ENCODE data around the gene CEP76. TPM values are rescaled to one million over a fixed set of nuclear protein-coding genes. Genes with fewer than 3 reads are reported as not detected.

CEP76 gene
- polyA plus RNA-seq (2013): 8.5 and 9.3 TPM in 2 replicates

- Histone ChIP-seq H3K4me3 (ENCODE audit: low read depth, low read length) (peak within 1 kb of the TSS; percentile 93), H3K79me2 (ENCODE audit: control insufficient read depth, insufficient read depth, low read length, poor library complexity) (peaks cover 13% of the 10 kb centered on the region), H3K4ac (ENCODE audit: low read depth, low read length) (peak within 1 kb of the TSS; percentile 99), H3K27me3 (ENCODE audit: insufficient read depth, low read length) (no peaks in the 10 kb centered on the region), H3K18ac (ENCODE audit: low read length) (peak within 1 kb of the TSS; percentile 99), H4K12ac (ENCODE audit: low read depth, low read length) (peak within 1 kb of the TSS; percentile 100), H3K79me1 (ENCODE audit: low read length) (peaks cover 10% of the 10 kb centered on the region), H3K23ac (ENCODE audit: low read length) (no peak within 1 kb of the TSS), H3K27ac (ENCODE audit: low read depth, low read length) (peak within 1 kb of the TSS; percentile 82), H2BK12ac (ENCODE audit: low read length) (peak within 1 kb of the TSS; percentile 85), H3K9me3 (ENCODE audit: insufficient read depth, low read depth, low read length) (no peaks in the 10 kb centered on the region), H2BK5ac (ENCODE audit: low read depth, low read length, poor library complexity) (peak within 1 kb of the TSS; percentile 100), H2AK5ac (ENCODE audit: low read length) (peak within 1 kb of the TSS; percentile 95), H4K91ac (ENCODE audit: low read depth, low read length) (peak within 1 kb of the TSS; percentile 100), H2AFZ (ENCODE audit: insufficient read depth, low read length, poor library complexity) (peak within 1 kb of the TSS; percentile 64), H2BK120ac (ENCODE audit: insufficient read depth, low read length, poor library complexity) (peak within 1 kb of the TSS; percentile 100), H3K36me3 (ENCODE audit: control insufficient read depth in 1 of 2, insufficient read depth in 2 of 2, low read length in 2 of 2) (peaks cover under 1 to 4% of the 10 kb centered on the region in 2 experiments), H4K8ac (ENCODE audit: low read depth, low read length) (peak within 1 kb of the TSS; percentile 100), H3K9ac (ENCODE audit: low read length) (peak within 1 kb of the TSS; percentile 96), H3K14ac (ENCODE audit: low read length) (peak within 1 kb of the TSS; percentile 99), H3K4me1 (ENCODE audit: control insufficient read depth in 1 of 2, insufficient read depth in 2 of 2, low read length in 2 of 2) (peaks cover 5 to 7% of the 10 kb centered on the region in 2 experiments), H3K4me2 (ENCODE audit: low read length) (peak within 1 kb of the TSS; percentile 84)
- no CpG with 5 or more reads among the region's 89 CpGs for WGBS (ENCODE audit: extremely low coverage, insufficient coverage, insufficient read length)
- peak; percentile 75 to 84 for DNase-seq
These were observed at the start of gene CEP76, which contains the start of gene PSMG2 for GRCh38 chr18:12702221-12703095. Gene CEP76 (minus strand): TSS chr18:12702723. CDS start chr18:12702548, 175 bp downstream. Gene PSMG2 (plus strand): TSS chr18:12703042. CDS start chr18:12703108, 66 bp downstream.

GRCh38 chr18:12751891-12752290 lies 49.4 kb upstream of the CEP76 start:
- peaks cover 4% of the 10 kb centered on the region for H3K9me3 ChIP-seq (ENCODE audit: insufficient read depth, low read depth, low read length)
- no peaks in the 10 kb centered on the region for H3K79me1 ChIP-seq (ENCODE audit: low read length)
- no peak overlapping the region for H2BK120ac ChIP-seq (ENCODE audit: insufficient read depth, low read length, poor library complexity)
- H4K8ac ChIP-seq (ENCODE audit: low read depth, low read length): no peak overlapping the region
- H3K4me2 ChIP-seq (ENCODE audit: low read length): no peak overlapping the region
- no peak overlapping the region for H3K4ac ChIP-seq (ENCODE audit: low read depth, low read length)
- no peak overlapping the region for H3K27ac ChIP-seq (ENCODE audit: low read depth, low read length)
- H3K18ac ChIP-seq (ENCODE audit: low read length): no peak overlapping the region
- no peak overlapping the region for H2AK5ac ChIP-seq (ENCODE audit: low read length)
- DNase-seq: no peak
- H3K36me3 ChIP-seq (ENCODE audit: control insufficient read depth in 1 of 2, insufficient read depth in 2 of 2, low read length in 2 of 2): no peaks in the 10 kb centered on the region
- H4K12ac ChIP-seq (ENCODE audit: low read depth, low read length): no peak overlapping the region
- no peak overlapping the region for H2AFZ ChIP-seq (ENCODE audit: insufficient read depth, low read length, poor library complexity)
- no peak overlapping the region for H2BK12ac ChIP-seq (ENCODE audit: low read length)
- no peaks in the 10 kb centered on the region for H3K79me2 ChIP-seq (ENCODE audit: control insufficient read depth, insufficient read depth, low read length, poor library complexity)
- H3K4me1 ChIP-seq (ENCODE audit: control insufficient read depth in 1 of 2, insufficient read depth in 2 of 2, low read length in 2 of 2): peaks cover 0 to 2% of the 10 kb centered on the region in 2 experiments
- no peak overlapping the region for H3K23ac ChIP-seq (ENCODE audit: low read length)
- H3K4me3 ChIP-seq (ENCODE audit: low read depth, low read length): no peak overlapping the region
- no CpG with 5 or more reads among the region's 4 CpGs for WGBS (ENCODE audit: extremely low coverage, insufficient coverage, insufficient read length)
- H3K14ac ChIP-seq (ENCODE audit: low read length): no peak overlapping the region
- no peaks in the 10 kb centered on the region for H3K27me3 ChIP-seq (ENCODE audit: insufficient read depth, low read length)
- H4K91ac ChIP-seq (ENCODE audit: low read depth, low read length): no peak overlapping the region
- H2BK5ac ChIP-seq (ENCODE audit: low read depth, low read length, poor library complexity): no peak overlapping the region
- no peak overlapping the region for H3K9ac ChIP-seq (ENCODE audit: low read length)

- H3K18ac ChIP-seq (ENCODE audit: low read length): no peak overlapping the region
- no peak overlapping the region for H4K91ac ChIP-seq (ENCODE audit: low read depth, low read length)
- WGBS (ENCODE audit: extremely low coverage, insufficient coverage, insufficient read length): no CpG with 5 or more reads among the region's 5 CpGs
These were observed 49.0 kb upstream of the CEP76 start for GRCh38 chr18:12751503-12751884.

GRCh38 chr18:12750715-12751502 lies 48.4 kb upstream of the CEP76 start:
- DNase-seq: no peak
- H3K4me1 ChIP-seq (ENCODE audit: control insufficient read depth in 1 of 2, insufficient read depth in 2 of 2, low read length in 2 of 2): peaks cover 0 to 2% of the 10 kb centered on the region in 2 experiments
- no peak overlapping the region for H2BK12ac ChIP-seq (ENCODE audit: low read length)
- no peak overlapping the region for H3K27ac ChIP-seq (ENCODE audit: low read depth, low read length)
- no peak overlapping the region for H3K9ac ChIP-seq (ENCODE audit: low read length)
- H2BK5ac ChIP-seq (ENCODE audit: low read depth, low read length, poor library complexity): no peak overlapping the region
- no peak overlapping the region for H4K12ac ChIP-seq (ENCODE audit: low read depth, low read length)
- H3K27me3 ChIP-seq (ENCODE audit: insufficient read depth, low read length): no peaks in the 10 kb centered on the region
- no peak overlapping the region for H3K4ac ChIP-seq (ENCODE audit: low read depth, low read length)
- H3K23ac ChIP-seq (ENCODE audit: low read length): no peak overlapping the region
- H3K4me3 ChIP-seq (ENCODE audit: low read depth, low read length): no peak overlapping the region
- H3K79me1 ChIP-seq (ENCODE audit: low read length): no peaks in the 10 kb centered on the region
- no peak overlapping the region for H3K4me2 ChIP-seq (ENCODE audit: low read length)
- H3K18ac ChIP-seq (ENCODE audit: low read length): no peak overlapping the region
- H3K36me3 ChIP-seq (ENCODE audit: control insufficient read depth in 1 of 2, insufficient read depth in 2 of 2, low read length in 2 of 2): no peaks in the 10 kb centered on the region
- no peak overlapping the region for H2AFZ ChIP-seq (ENCODE audit: insufficient read depth, low read length, poor library complexity)
- H4K91ac ChIP-seq (ENCODE audit: low read depth, low read length): no peak overlapping the region
- no peak overlapping the region for H3K14ac ChIP-seq (ENCODE audit: low read length)
- no peak overlapping the region for H4K8ac ChIP-seq (ENCODE audit: low read depth, low read length)
- no CpG with 5 or more reads among the region's 18 CpGs for WGBS (ENCODE audit: extremely low coverage, insufficient coverage, insufficient read length)
- H2AK5ac ChIP-seq (ENCODE audit: low read length): no peak overlapping the region
- H2BK120ac ChIP-seq (ENCODE audit: insufficient read depth, low read length, poor library complexity): no peak overlapping the region
- H3K9me3 ChIP-seq (ENCODE audit: insufficient read depth, low read depth, low read length): peaks cover 4% of the 10 kb centered on the region
- H3K79me2 ChIP-seq (ENCODE audit: control insufficient read depth, insufficient read depth, low read length, poor library complexity): no peaks in the 10 kb centered on the region

More at GRCh38 chr18:12751503-12751884, 49.0 kb upstream of the CEP76 start:
- H3K23ac ChIP-seq (ENCODE audit: low read length): no peak overlapping the region
- DNase-seq: no peak
- no peak overlapping the region for H2BK5ac ChIP-seq (ENCODE audit: low read depth, low read length, poor library complexity)
- no peak overlapping the region for H2BK120ac ChIP-seq (ENCODE audit: insufficient read depth, low read length, poor library complexity)
- H3K79me2 ChIP-seq (ENCODE audit: control insufficient read depth, insufficient read depth, low read length, poor library complexity): no peaks in the 10 kb centered on the region
- no peak overlapping the region for H2AK5ac ChIP-seq (ENCODE audit: low read length)
- H3K4me3 ChIP-seq (ENCODE audit: low read depth, low read length): no peak overlapping the region
- H2AFZ ChIP-seq (ENCODE audit: insufficient read depth, low read length, poor library complexity): no peak overlapping the region
- H3K27ac ChIP-seq (ENCODE audit: low read depth, low read length): no peak overlapping the region
- peaks cover 4% of the 10 kb centered on the region for H3K9me3 ChIP-seq (ENCODE audit: insufficient read depth, low read depth, low read length)
- H3K14ac ChIP-seq (ENCODE audit: low read length): no peak overlapping the region
- no peak overlapping the region for H4K8ac ChIP-seq (ENCODE audit: low read depth, low read length)
- no peak overlapping the region for H3K9ac ChIP-seq (ENCODE audit: low read length)
- H3K36me3 ChIP-seq (ENCODE audit: control insufficient read depth in 1 of 2, insufficient read depth in 2 of 2, low read length in 2 of 2): no peaks in the 10 kb centered on the region
- H3K27me3 ChIP-seq (ENCODE audit: insufficient read depth, low read length): no peaks in the 10 kb centered on the region
- peaks cover 0 to 2% of the 10 kb centered on the region in 2 experiments for H3K4me1 ChIP-seq (ENCODE audit: control insufficient read depth in 1 of 2, insufficient read depth in 2 of 2, low read length in 2 of 2)
- H2BK12ac ChIP-seq (ENCODE audit: low read length): no peak overlapping the region
- H3K4me2 ChIP-seq (ENCODE audit: low read length): no peak overlapping the region
- H4K12ac ChIP-seq (ENCODE audit: low read depth, low read length): no peak overlapping the region
- H3K79me1 ChIP-seq (ENCODE audit: low read length): no peaks in the 10 kb centered on the region
- H3K4ac ChIP-seq (ENCODE audit: low read depth, low read length): no peak overlapping the region
